CD4-positive, alpha-beta T cell (primary cell): ENCODE data around the gene TRAF5. TPM values are rescaled to one million over a fixed set of nuclear protein-coding genes. Genes with fewer than 3 reads are reported as not detected.

ENCODE experiments used
- ATAC-seq: fragments of 200-7000 bp; cut with Tn5 transposase; one replicate; pipeline ENCODE4 v1.10.0; 2022; ENCODE audit warnings: mild to moderate bottlenecking; ENCODE audit not compliant: poor library complexity
- CTCF ChIA-PET: fragments of 350-600 bp; sonication (Branson Sonifier 250); formaldehyde crosslinking; loops from one replicate; lab custom pipeline; 2021; ENCODE audit warnings: antibody characterized with exemption, inconsistent platforms; lab: Charles Lee
- POLR2A ChIA-PET: fragments of 350-600 bp; sonication (Branson Sonifier 250); formaldehyde crosslinking; loops from one replicate; lab custom pipeline; 2021; ENCODE audit warnings: antibody characterized with exemption, inconsistent platforms; lab: Charles Lee
- DNase-seq, 14 experiments: peaks; one replicate each; pipeline ENCODE4 v3.0.0-alpha.2; 2013 to 2020; ENCODE audit warnings: mixed read lengths in 2 of 14
- H3K27ac ChIP-seq, 2 donors: one replicate each; pipeline versions ENCODE4 v1.5.1 to v1.7.0; 2013; ENCODE audit warnings: low read length in 2 of 2, low read depth in 1 of 2, mild to moderate bottlenecking in 1 of 2
- H3K27me3 ChIP-seq, 2 experiments: 1 replicate in 1 of 2; 2 replicates in 1 of 2; pipeline versions ENCODE4 v1.6.1 to v1.7.0; 2013; ENCODE audit warnings: low read length in 2 of 2, control low read depth in 1 of 2, mild to moderate bottlenecking in 1 of 2, moderate library complexity in 1 of 2; ENCODE audit not compliant: insufficient read depth in 2 of 2, control insufficient read depth in 1 of 2
- H3K36me3 ChIP-seq: one replicate; pipeline ENCODE4 v1.6.1; 2013; ENCODE audit warnings: low read length, control low read depth; ENCODE audit not compliant: insufficient read depth
- H3K4me1 ChIP-seq: one replicate; pipeline ENCODE4 v1.6.1; 2013; ENCODE audit warnings: low read length, control low read depth; ENCODE audit not compliant: insufficient read depth
- H3K4me3 ChIP-seq: one replicate; pipeline ENCODE4 v1.5.1; 2013; ENCODE audit warnings: mild to moderate bottlenecking, low read length, moderate library complexity
- H3K9me3 ChIP-seq, 2 experiments: 1 replicate in 1 of 2; 2 replicates in 1 of 2; pipeline versions ENCODE4 v1.6.1 to v1.7.0; 2013; ENCODE audit warnings: low read length in 2 of 2, mild to moderate bottlenecking in 2 of 2, control low read depth in 1 of 2, moderate library complexity in 1 of 2; ENCODE audit not compliant: control insufficient read depth in 1 of 2, insufficient read depth in 1 of 2
- H3K27ac Mint-ChIP-seq: one replicate; pipeline ENCODE4 v1.8.0; 2020; ENCODE audit warnings: mixed read lengths
- H3K27me3 Mint-ChIP-seq: one replicate; pipeline ENCODE4 v1.8.0; 2021; ENCODE audit warnings: mixed read lengths
- H3K36me3 Mint-ChIP-seq: one replicate; pipeline ENCODE4 v1.8.0; 2021; ENCODE audit warnings: low read depth, mixed read lengths
- H3K4me1 Mint-ChIP-seq: one replicate; pipeline ENCODE4 v1.8.0; 2021; ENCODE audit warnings: low read depth, mixed read lengths
- H3K4me3 Mint-ChIP-seq: one replicate; pipeline ENCODE4 v1.8.0; 2020; ENCODE audit warnings: mild to moderate bottlenecking, mixed read lengths
- H3K9me3 Mint-ChIP-seq: one replicate; pipeline ENCODE4 v1.8.0; 2020; ENCODE audit warnings: mixed read lengths
- CTCF ChIP-seq: fragments of 200-600 bp; IDR thresholded peaks from one replicate; pipeline ENCODE4 v1.8.0; 2022; ENCODE audit warnings: antibody characterized with exemption, mild to moderate bottlenecking
- intact Hi-C, 2 experiments: fragments of 100-400 bp; cut with DNase I in 1 of 2; cut with micrococcal nuclease in 1 of 2; formaldehyde crosslinking; loops; one replicate each; pipeline versions ENCODE4 v1.15.1 to v1.9.0; 2023 to 2025; cut with DNase I, micrococcal nuclease
- total RNA-seq, 174 experiments: library from RNA in 2 of 174; stranded (reverse) in 2 of 174; gene quantifications; one replicate each; pipeline ENCODE4 v1.2.3 and lab custom pipeline; 2021 to 2026

TRAF5 gene
- total RNA-seq, 2 experiments from 2014 or later: 21.9 to 23.2 TPM

GRCh38 chr1:211327346-211327921, 801 bp downstream of the TRAF5 start:
- Histone ChIP-seq H3K27ac (peak overlapping the region; percentile 68 to 72), H3K27me3 (no peaks in the 10 kb centered on the region), H3K9me3 (no peaks in the 10 kb centered on the region), H3K36me3 (peaks cover 3% of the 10 kb centered on the region), H3K4me3 (peak overlapping the region; percentile 86), H3K4me1 (peaks cover 69% of the 10 kb centered on the region)
- peak overlapping the region; percentile 83 for H3K27ac Mint-ChIP-seq
- TF ChIP-seq CTCF: no peak
- peak in 9 of 14 experiments; percentile 28 to 67 (median 33) for DNase-seq
- no peaks in the 10 kb centered on the region for H3K9me3 Mint-ChIP-seq
- H3K27me3 Mint-ChIP-seq: no peaks in the 10 kb centered on the region
- ATAC-seq: peak; percentile 57
- peak overlapping the region; percentile 95 for H3K4me3 Mint-ChIP-seq
- ChIA-PET POLR2A (interaction anchor here (0.6 to 4.9 kb wide), 11 partner anchors 9 to 99 kb away, joined by 3 to 44 read pairs (median 6); partner anchors contain the start of gene RCOR3), CTCF (interaction anchor here (1.9 kb wide), 1 partner anchor 20 kb away, joined by 5 read pairs; no protein-coding TSS in a partner anchor)
- H3K36me3 Mint-ChIP-seq: peaks cover 18% of the 10 kb centered on the region
- H3K4me1 Mint-ChIP-seq: peaks cover 82% of the 10 kb centered on the region
- intact Hi-C loops: loop anchor here (2.0 to 10.0 kb wide), 5 partner anchors 47 to 255 kb away; partner anchors contain the start of gene SLC30A1 (in 1 of the 2)

- peak overlapping the region; percentile 86 for H3K4me3 ChIP-seq
- Mint-ChIP-seq H3K27me3 (no peaks in the 10 kb centered on the region), H3K4me1 (peaks cover 89% of the 10 kb centered on the region), H3K27ac (peak overlapping the region; percentile 83), H3K4me3 (peak overlapping the region; percentile 95), H3K36me3 (peaks cover 18% of the 10 kb centered on the region), H3K9me3 (no peaks in the 10 kb centered on the region)
- H3K9me3 ChIP-seq: no peaks in the 10 kb centered on the region
- H3K4me1 ChIP-seq: peaks cover 75% of the 10 kb centered on the region
- H3K27me3 ChIP-seq: no peaks in the 10 kb centered on the region
- ChIA-PET POLR2A (interaction anchor here (0.6 to 4.9 kb wide), 10 partner anchors 9 to 99 kb away, joined by 3 to 44 read pairs (median 4); no protein-coding TSS in a partner anchor), CTCF (interaction anchor here (1.0 to 1.9 kb wide), 3 partner anchors 10 to 30 kb away, joined by 3 to 5 read pairs (median 4); no protein-coding TSS in a partner anchor)
- peaks cover 3% of the 10 kb centered on the region for H3K36me3 ChIP-seq
- H3K27ac ChIP-seq: peak overlapping the region; percentile 68 to 72
- DNase-seq (no peak), ATAC-seq (no peak)
- no peak for TF ChIP-seq CTCF
- intact Hi-C loops: loop anchor here (5.0 to 10.0 kb wide), 4 partner anchors 47 to 254 kb away; partner anchors contain the start of gene SLC30A1 (in 1 of the 2)
Measured at GRCh38 chr1:211328084-211328694, 1.6 kb downstream of the TRAF5 start.

- Mint-ChIP-seq H3K4me3 (peak overlapping the region; percentile 95), H3K27me3 (no peaks in the 10 kb centered on the region), H3K36me3 (peaks cover 18% of the 10 kb centered on the region), H3K27ac (peak overlapping the region; percentile 83), H3K4me1 (peaks cover 88% of the 10 kb centered on the region), H3K9me3 (no peaks in the 10 kb centered on the region)
- H3K4me1 ChIP-seq: peaks cover 78% of the 10 kb centered on the region
- H3K27ac ChIP-seq: peak overlapping the region; percentile 68 to 72
- TF ChIP-seq CTCF: no peak
- POLR2A ChIA-PET: interaction anchor here (0.7 to 4.9 kb wide), 5 partner anchors 9 to 70 kb away, joined by 3 to 44 read pairs (median 15); no protein-coding TSS in a partner anchor
- H3K4me3 ChIP-seq: peak overlapping the region; percentile 86
- no peak for DNase-seq
- intact Hi-C loops: loop anchor here (5.0 to 10.0 kb wide), 4 partner anchors 46 to 253 kb away; partner anchors contain the start of gene SLC30A1 (in 1 of the 2)
- no peak for ATAC-seq
- H3K9me3 ChIP-seq: no peaks in the 10 kb centered on the region
- no peaks in the 10 kb centered on the region for H3K27me3 ChIP-seq
- peaks cover 3% of the 10 kb centered on the region for H3K36me3 ChIP-seq
- CTCF ChIA-PET: interaction anchor here (1.0 to 1.9 kb wide), 4 partner anchors 11 to 147 kb away, joined by 3 to 5 read pairs (median 4); no protein-coding TSS in a partner anchor
Measured at GRCh38 chr1:211328866-211329475, 2.3 kb downstream of the TRAF5 start.
